CD4-positive, alpha-beta T cell (primary cell): Measurements from ENCODE around the gene TADA3. TPM values are rescaled to one million over a fixed set of nuclear protein-coding genes. Genes with fewer than 3 reads are reported as not detected.

Experiments used
- ATAC-seq: fragments of 200-7000 bp; cut with Tn5 transposase; one replicate; pipeline ENCODE4 v1.10.0; 2022; ENCODE audit warnings: mild to moderate bottlenecking; ENCODE audit not compliant: poor library complexity
- CTCF ChIA-PET: fragments of 350-600 bp; sonication (Branson Sonifier 250); formaldehyde crosslinking; loops from one replicate; lab custom pipeline; 2021; ENCODE audit warnings: antibody characterized with exemption, inconsistent platforms; lab: Charles Lee
- POLR2A ChIA-PET: fragments of 350-600 bp; sonication (Branson Sonifier 250); formaldehyde crosslinking; loops from one replicate; lab custom pipeline; 2021; ENCODE audit warnings: antibody characterized with exemption, inconsistent platforms; lab: Charles Lee
- DNase-seq, 14 experiments: peaks; one replicate each; pipeline ENCODE4 v3.0.0-alpha.2; 2013 to 2020; ENCODE audit warnings: mixed read lengths in 2 of 14
- H3K27ac ChIP-seq, 2 donors: one replicate each; pipeline versions ENCODE4 v1.5.1 to v1.7.0; 2013; ENCODE audit warnings: low read length in 2 of 2, low read depth in 1 of 2, mild to moderate bottlenecking in 1 of 2
- H3K27me3 ChIP-seq, 2 experiments: 1 replicate in 1 of 2; 2 replicates in 1 of 2; pipeline versions ENCODE4 v1.6.1 to v1.7.0; 2013; ENCODE audit warnings: low read length in 2 of 2, control low read depth in 1 of 2, mild to moderate bottlenecking in 1 of 2, moderate library complexity in 1 of 2; ENCODE audit not compliant: insufficient read depth in 2 of 2, control insufficient read depth in 1 of 2
- H3K36me3 ChIP-seq: one replicate; pipeline ENCODE4 v1.6.1; 2013; ENCODE audit warnings: low read length, control low read depth; ENCODE audit not compliant: insufficient read depth
- H3K4me1 ChIP-seq: one replicate; pipeline ENCODE4 v1.6.1; 2013; ENCODE audit warnings: low read length, control low read depth; ENCODE audit not compliant: insufficient read depth
- H3K4me3 ChIP-seq: one replicate; pipeline ENCODE4 v1.5.1; 2013; ENCODE audit warnings: mild to moderate bottlenecking, low read length, moderate library complexity
- H3K9me3 ChIP-seq, 2 experiments: 1 replicate in 1 of 2; 2 replicates in 1 of 2; pipeline versions ENCODE4 v1.6.1 to v1.7.0; 2013; ENCODE audit warnings: low read length in 2 of 2, mild to moderate bottlenecking in 2 of 2, control low read depth in 1 of 2, moderate library complexity in 1 of 2; ENCODE audit not compliant: control insufficient read depth in 1 of 2, insufficient read depth in 1 of 2
- H3K27ac Mint-ChIP-seq: one replicate; pipeline ENCODE4 v1.8.0; 2020; ENCODE audit warnings: mixed read lengths
- H3K27me3 Mint-ChIP-seq: one replicate; pipeline ENCODE4 v1.8.0; 2021; ENCODE audit warnings: mixed read lengths
- H3K36me3 Mint-ChIP-seq: one replicate; pipeline ENCODE4 v1.8.0; 2021; ENCODE audit warnings: low read depth, mixed read lengths
- H3K4me1 Mint-ChIP-seq: one replicate; pipeline ENCODE4 v1.8.0; 2021; ENCODE audit warnings: low read depth, mixed read lengths
- H3K4me3 Mint-ChIP-seq: one replicate; pipeline ENCODE4 v1.8.0; 2020; ENCODE audit warnings: mild to moderate bottlenecking, mixed read lengths
- H3K9me3 Mint-ChIP-seq: one replicate; pipeline ENCODE4 v1.8.0; 2020; ENCODE audit warnings: mixed read lengths
- intact Hi-C, 2 experiments: fragments of 100-400 bp; cut with DNase I in 1 of 2; cut with micrococcal nuclease in 1 of 2; formaldehyde crosslinking; loops; one replicate each; pipeline versions ENCODE4 v1.15.1 to v1.9.0; 2023 to 2025; cut with DNase I, micrococcal nuclease
- total RNA-seq, 174 experiments: library from RNA in 2 of 174; stranded (reverse) in 2 of 174; gene quantifications; one replicate each; pipeline ENCODE4 v1.2.3 and lab custom pipeline; 2021 to 2026
- TF ChIP-seq, protein P1 (sequence below): fragments of 200-600 bp; IDR thresholded peaks from one replicate; pipeline ENCODE4 v1.8.0; 2022; ENCODE audit warnings: antibody characterized with exemption, mild to moderate bottlenecking

The TADA3 gene
- total RNA-seq, 2 experiments from 2014 or later = 14.7 to 16.5 TPM

DNA sequence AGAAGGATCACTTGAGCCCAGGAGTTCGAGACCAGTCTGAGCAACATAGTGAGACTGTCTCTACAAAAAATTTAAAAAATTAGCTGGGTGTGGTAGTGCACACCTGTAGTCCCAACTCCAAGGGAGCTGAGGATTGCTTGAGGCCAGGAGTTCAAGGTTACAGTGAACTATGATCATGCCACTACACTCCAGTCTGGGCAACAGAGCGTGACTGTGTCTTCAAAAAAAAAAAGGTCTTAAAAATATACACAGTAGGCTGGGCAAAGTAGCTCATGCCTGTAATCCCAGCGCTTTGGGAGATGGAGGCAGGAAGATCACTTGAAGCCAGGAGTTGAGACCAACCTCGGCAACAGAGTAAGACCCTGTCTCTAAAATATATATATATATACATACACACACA, 11.4 kb downstream of the TADA3 start:
- Histone ChIP-seq H3K4me1 (peaks cover 50% of the 10 kb centered on the region), H3K4me3 (no peak overlapping the region), H3K36me3 (peaks cover 48% of the 10 kb centered on the region), H3K27me3 (no peaks in the 10 kb centered on the region), H3K9me3 (no peaks in the 10 kb centered on the region), H3K27ac (peak overlapping the region in 1 of 2 donors; percentile 42)
- intact Hi-C loops = no loop called here
- Mint-ChIP-seq H3K27ac (peak overlapping the region; percentile 65), H3K27me3 (no peaks in the 10 kb centered on the region), H3K4me1 (peaks cover 58% of the 10 kb centered on the region), H3K9me3 (no peaks in the 10 kb centered on the region), H3K36me3 (peaks cover 39% of the 10 kb centered on the region), H3K4me3 (no peak overlapping the region)
- POLR2A ChIA-PET = interaction anchor here (1.1 to 3.6 kb wide), 3 partner anchors 9 to 12 kb away, joined by 3 to 26 read pairs (median 7); partner anchors contain the start of genes ARPC4, CAMK1 and TADA3
- DNase-seq (no peak), ATAC-seq (no peak)
- CTCF ChIA-PET = no interaction called here
- TF ChIP-seq, protein P1, sequence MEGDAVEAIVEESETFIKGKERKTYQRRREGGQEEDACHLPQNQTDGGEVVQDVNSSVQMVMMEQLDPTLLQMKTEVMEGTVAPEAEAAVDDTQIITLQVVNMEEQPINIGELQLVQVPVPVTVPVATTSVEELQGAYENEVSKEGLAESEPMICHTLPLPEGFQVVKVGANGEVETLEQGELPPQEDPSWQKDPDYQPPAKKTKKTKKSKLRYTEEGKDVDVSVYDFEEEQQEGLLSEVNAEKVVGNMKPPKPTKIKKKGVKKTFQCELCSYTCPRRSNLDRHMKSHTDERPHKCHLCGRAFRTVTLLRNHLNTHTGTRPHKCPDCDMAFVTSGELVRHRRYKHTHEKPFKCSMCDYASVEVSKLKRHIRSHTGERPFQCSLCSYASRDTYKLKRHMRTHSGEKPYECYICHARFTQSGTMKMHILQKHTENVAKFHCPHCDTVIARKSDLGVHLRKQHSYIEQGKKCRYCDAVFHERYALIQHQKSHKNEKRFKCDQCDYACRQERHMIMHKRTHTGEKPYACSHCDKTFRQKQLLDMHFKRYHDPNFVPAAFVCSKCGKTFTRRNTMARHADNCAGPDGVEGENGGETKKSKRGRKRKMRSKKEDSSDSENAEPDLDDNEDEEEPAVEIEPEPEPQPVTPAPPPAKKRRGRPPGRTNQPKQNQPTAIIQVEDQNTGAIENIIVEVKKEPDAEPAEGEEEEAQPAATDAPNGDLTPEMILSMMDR = no peak

DNA sequence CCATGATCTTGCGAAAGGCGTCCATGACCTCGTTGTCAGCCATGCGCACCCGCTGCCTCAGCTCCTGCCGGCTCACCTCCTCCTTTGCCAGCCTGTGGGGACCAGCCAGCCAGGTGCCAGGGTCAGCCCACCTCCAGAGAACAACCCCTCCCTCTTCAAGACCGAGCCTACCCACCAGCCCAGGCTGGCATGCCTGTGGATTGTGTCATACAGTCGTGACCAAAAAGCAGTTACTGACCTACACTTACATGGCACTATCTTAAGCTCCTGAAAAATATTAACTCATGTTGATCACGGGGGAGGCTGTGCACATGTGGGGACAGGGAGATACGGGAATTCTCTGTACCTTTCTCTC, 11.8 kb downstream of the TADA3 start:
- ChIA-PET CTCF (interaction anchor here (1.0 kb wide), 1 partner anchor 53 kb away, joined by 4 read pairs; no protein-coding TSS in a partner anchor), POLR2A (interaction anchor here (1.1 to 3.6 kb wide), 3 partner anchors 9 to 13 kb away, joined by 3 to 26 read pairs (median 7); partner anchors contain the start of genes ARPC4, CAMK1 and TADA3)
- peaks cover 50% of the 10 kb centered on the region for H3K4me1 ChIP-seq
- intact Hi-C loops = no loop called here
- TF ChIP-seq, protein P1 = no peak
- peak overlapping the region; percentile 42 to 49 for H3K27ac ChIP-seq
- no peaks in the 10 kb centered on the region for H3K27me3 ChIP-seq
- H3K4me3 ChIP-seq = no peak overlapping the region
- H3K9me3 ChIP-seq = no peaks in the 10 kb centered on the region
- peak overlapping the region; percentile 38 for H3K4me3 Mint-ChIP-seq
- peak overlapping the region; percentile 65 for H3K27ac Mint-ChIP-seq
- no peak for ATAC-seq
- H3K36me3 ChIP-seq = peaks cover 44% of the 10 kb centered on the region
- H3K27me3 Mint-ChIP-seq = no peaks in the 10 kb centered on the region
- H3K9me3 Mint-ChIP-seq = no peaks in the 10 kb centered on the region
- no peak for DNase-seq
- H3K4me1 Mint-ChIP-seq = peaks cover 55% of the 10 kb centered on the region
- H3K36me3 Mint-ChIP-seq = peaks cover 34% of the 10 kb centered on the region

DNA sequence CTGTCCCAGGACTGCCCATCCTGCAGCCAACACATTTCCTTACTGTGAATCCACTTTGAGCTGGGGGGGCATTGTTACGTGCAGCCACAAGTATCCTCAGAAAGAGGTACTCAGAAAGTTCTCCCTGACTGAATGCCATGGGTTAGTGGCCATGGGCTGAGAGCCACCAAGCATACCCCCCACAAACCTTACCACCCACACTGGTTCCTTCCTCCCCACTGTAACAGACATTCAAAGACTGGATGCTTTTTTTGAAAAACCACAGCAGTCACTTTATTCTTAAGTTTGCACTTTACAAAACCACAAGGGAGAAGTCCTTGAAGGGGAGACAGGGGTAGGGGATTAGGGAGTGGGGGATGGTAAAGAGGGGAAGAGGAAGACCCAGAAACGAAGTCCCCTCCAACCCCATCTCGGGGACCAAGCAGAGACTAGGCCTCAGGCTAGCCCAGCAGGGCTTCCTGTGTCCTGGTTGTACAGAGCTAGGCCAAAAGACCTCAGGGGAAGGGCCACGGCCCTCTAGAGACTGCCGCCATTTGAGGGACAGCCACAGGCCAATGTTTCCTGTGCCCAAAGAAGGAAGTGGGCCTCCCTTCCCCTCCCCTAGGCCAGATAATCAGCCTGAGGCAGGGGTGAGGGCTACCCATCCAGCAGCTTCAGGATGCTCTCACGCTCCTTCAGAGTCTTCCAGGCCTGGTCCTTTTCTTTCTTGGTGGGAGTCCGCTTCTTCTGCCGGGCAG, 12.4 kb downstream of the TADA3 start:
- intact Hi-C loops = no loop called here
- no peaks in the 10 kb centered on the region for H3K27me3 ChIP-seq
- Mint-ChIP-seq H3K36me3 (peaks cover 28% of the 10 kb centered on the region), H3K4me3 (peak overlapping the region; percentile 38), H3K4me1 (peaks cover 53% of the 10 kb centered on the region), H3K27me3 (no peaks in the 10 kb centered on the region), H3K9me3 (no peaks in the 10 kb centered on the region), H3K27ac (peak overlapping the region; percentile 65)
- ATAC-seq = peak; percentile 71
- POLR2A ChIA-PET = interaction anchor here (0.6 to 3.6 kb wide), 4 partner anchors 8 to 22 kb away, joined by 3 to 26 read pairs (median 5); partner anchors contain the start of genes ARPC4, CAMK1 and TADA3
- peak overlapping the region; percentile 6 for H3K4me3 ChIP-seq
- DNase-seq = peak in 5 of 14 experiments; percentile 30 to 61 (median 38)
- CTCF ChIA-PET = interaction anchor here (1.0 kb wide), 1 partner anchor 53 kb away, joined by 4 read pairs; no protein-coding TSS in a partner anchor
- H3K4me1 ChIP-seq = peaks cover 50% of the 10 kb centered on the region
- peak overlapping the region; percentile 42 to 49 for H3K27ac ChIP-seq
- H3K9me3 ChIP-seq = no peaks in the 10 kb centered on the region
- TF ChIP-seq, protein P1 = no peak
- peaks cover 38% of the 10 kb centered on the region for H3K36me3 ChIP-seq
